Measurements from ENCODE around the gene SYNGR1. TPM values are rescaled to one million over a fixed set of nuclear protein-coding genes. Genes with fewer than 3 reads are reported as not detected.

Gene SYNGR1
- total RNA-seq, 4 donors from 2014 or later, result 13.3 to 35.5 (median 21.5) TPM

DNA sequence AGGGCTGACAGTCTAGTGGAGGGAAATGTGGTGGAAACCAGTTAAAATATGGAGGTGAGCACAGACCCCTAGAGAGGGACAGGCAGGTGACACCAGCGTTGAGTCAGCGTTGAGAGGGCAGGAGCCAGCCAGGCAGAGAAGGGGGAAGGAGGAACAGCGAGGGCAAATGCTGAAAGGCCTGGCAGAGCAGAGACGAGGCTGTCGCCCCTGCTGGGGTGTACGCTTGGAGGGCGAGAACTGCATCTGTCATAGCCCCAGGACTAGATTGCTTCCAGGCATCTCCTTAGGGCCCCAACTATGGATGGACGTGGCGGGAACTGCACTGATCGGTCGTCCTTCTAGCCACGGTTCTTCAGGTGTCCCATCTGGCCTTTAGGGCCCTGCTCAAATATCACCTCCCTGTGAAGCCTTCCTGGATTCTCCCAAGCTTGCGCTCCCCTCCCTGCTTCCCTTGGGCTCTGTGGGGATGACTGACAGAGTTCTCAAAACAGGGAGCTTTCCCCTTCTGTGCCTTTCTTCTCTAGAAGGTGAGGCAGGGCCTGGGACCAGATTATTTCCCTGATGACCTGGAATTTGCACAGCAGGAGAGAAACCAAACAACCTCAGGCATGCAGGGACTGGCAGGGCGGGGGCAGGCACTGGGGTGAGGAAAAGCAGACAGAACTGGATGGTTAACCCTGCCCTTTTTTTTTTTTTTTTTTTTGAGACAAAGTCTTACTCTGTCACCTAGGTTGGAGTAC lies 11.1 kb downstream of the SYNGR1 start:
- TF ChIP-seq POLR2A (IDR thresholded peaks at IDR 0.05), result no peak
- TF ChIP-seq, protein P1, sequence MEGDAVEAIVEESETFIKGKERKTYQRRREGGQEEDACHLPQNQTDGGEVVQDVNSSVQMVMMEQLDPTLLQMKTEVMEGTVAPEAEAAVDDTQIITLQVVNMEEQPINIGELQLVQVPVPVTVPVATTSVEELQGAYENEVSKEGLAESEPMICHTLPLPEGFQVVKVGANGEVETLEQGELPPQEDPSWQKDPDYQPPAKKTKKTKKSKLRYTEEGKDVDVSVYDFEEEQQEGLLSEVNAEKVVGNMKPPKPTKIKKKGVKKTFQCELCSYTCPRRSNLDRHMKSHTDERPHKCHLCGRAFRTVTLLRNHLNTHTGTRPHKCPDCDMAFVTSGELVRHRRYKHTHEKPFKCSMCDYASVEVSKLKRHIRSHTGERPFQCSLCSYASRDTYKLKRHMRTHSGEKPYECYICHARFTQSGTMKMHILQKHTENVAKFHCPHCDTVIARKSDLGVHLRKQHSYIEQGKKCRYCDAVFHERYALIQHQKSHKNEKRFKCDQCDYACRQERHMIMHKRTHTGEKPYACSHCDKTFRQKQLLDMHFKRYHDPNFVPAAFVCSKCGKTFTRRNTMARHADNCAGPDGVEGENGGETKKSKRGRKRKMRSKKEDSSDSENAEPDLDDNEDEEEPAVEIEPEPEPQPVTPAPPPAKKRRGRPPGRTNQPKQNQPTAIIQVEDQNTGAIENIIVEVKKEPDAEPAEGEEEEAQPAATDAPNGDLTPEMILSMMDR (IDR thresholded peaks at IDR 0.05), result no peak
- H3K9me3 ChIP-seq, result no peaks in the 10 kb centered on the region
- intact Hi-C loops (cut with DNase I), result no loop called here
- no peak overlapping the region for H3K4me3 ChIP-seq
- peaks cover 43 to 90% (median 43%) of the 10 kb centered on the region in 3 donors for H3K4me1 ChIP-seq
- DNase-seq, result no peak
- H3K36me3 ChIP-seq, result peaks cover 0 to 9% (median 5%) of the 10 kb centered on the region in 3 donors
- H3K27ac ChIP-seq, result peak overlapping the region; percentile 80 to 91 (median 88)
- 51 to 54% methylated on average over 10 to 14 of the region's 14 CpGs for WGBS, 2 donors
- no peaks in the 10 kb centered on the region for H3K27me3 ChIP-seq

DNA sequence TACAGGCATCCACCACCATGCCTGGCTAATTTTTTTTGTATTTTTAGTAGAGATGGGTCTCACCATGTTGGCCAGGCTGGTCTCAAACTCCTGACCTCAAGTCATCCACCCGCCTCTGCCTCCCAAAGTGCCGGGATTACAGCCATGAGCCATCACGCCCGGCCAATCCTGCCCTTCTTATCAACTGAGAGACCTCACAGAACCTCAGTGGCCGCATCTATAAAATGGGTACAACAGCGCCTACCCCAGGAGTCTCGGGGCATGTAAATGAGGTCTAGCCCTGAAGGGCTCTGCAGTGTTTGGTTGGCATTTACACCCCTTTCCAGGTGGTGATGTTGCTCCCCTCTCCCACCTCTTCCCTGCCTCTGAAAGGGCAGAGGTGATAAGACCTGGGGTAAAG lies 11.7 kb downstream of the SYNGR1 start:
- Histone ChIP-seq H3K27ac (peak overlapping the region in 3 of 4 donors; percentile 85 to 91 (median 91)), H3K9me3 (no peaks in the 10 kb centered on the region), H3K27me3 (no peaks in the 10 kb centered on the region), H3K4me1 (peaks cover 43 to 83% (median 43%) of the 10 kb centered on the region in 3 donors), H3K4me3 (no peak overlapping the region), H3K36me3 (peaks cover 0 to 10% (median 5%) of the 10 kb centered on the region in 3 donors)
- 70 to 89% methylated on average over 2 to 5 of the region's 7 CpGs for WGBS, 2 donors
- DNase-seq, result no peak
- intact Hi-C loops (cut with DNase I), result no loop called here
- no peak for TF ChIP-seq POLR2A (IDR thresholded peaks at IDR 0.05)

DNA sequence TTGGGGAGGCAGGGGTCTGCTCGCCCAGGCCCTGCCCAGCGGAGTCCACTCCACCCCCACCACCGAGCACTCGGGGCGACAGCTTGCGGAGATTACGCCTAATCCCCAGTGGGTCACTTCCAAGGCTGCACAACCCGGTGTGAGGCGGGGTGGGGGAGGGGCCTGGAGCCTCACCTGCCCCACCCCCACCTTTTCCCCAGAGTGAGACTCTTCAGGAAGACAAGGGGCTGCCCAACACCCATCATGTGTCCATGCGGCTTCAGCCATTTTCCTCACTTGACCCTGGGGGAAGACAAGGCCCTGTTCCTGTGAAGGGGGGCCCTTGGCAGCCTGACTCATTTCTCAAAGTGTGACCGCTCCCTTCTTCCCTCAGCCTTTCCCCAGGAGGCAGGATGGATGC lies 12.5 kb downstream of the SYNGR1 start:
- intact Hi-C loops (cut with DNase I), result no loop called here
- 82% methylated on average over 2 of the region's 11 CpGs; no CpG with 5 or more reads in 1 of the 2 donors for WGBS, 2 donors
- peaks cover 38 to 81% (median 48%) of the 10 kb centered on the region in 3 donors for H3K4me1 ChIP-seq
- H3K4me3 ChIP-seq, result no peak overlapping the region
- DNase-seq, result no peak
- H3K27me3 ChIP-seq, result no peaks in the 10 kb centered on the region
- H3K27ac ChIP-seq, result peak overlapping the region in 3 of 4 donors; percentile 33 to 91 (median 85)
- H3K36me3 ChIP-seq, result peaks cover 0 to 18% (median 5%) of the 10 kb centered on the region in 3 donors
- TF ChIP-seq, protein P1 (IDR thresholded peaks at IDR 0.05), result no peak
- no peak for TF ChIP-seq POLR2A (IDR thresholded peaks at IDR 0.05)
- no peaks in the 10 kb centered on the region for H3K9me3 ChIP-seq

DNA sequence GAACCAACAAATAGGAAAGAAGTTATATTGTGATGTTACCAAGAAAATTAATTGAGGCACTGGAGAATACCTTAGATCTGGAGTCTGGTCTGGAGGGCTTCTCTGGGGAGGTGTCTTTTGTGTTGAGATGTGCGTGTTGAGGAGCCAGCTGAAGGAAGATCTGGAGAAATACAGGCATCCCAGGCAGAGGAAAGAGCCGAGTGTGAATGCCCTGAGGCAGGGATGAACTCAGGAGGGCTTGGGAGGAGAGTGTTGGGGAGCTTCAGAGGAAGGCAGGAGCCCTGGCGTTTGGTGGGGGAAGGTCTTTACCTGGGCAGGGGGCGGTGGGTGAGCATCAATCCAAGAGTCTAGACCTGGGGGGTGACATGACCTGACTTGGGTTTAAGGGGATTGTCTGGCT lies 13.1 kb downstream of the SYNGR1 start:
- Histone ChIP-seq H3K36me3 (peaks cover 0 to 18% (median 5%) of the 10 kb centered on the region in 3 donors), H3K4me3 (no peak overlapping the region), H3K4me1 (peaks cover 38 to 77% (median 49%) of the 10 kb centered on the region in 3 donors), H3K27me3 (no peaks in the 10 kb centered on the region), H3K9me3 (no peaks in the 10 kb centered on the region), H3K27ac (peak overlapping the region in 2 of 4 donors; percentile 51 to 91)
- WGBS, 2 donors, result 72 to 84% methylated on average over 3 to 4 of the region's 4 CpGs
- intact Hi-C loops (cut with DNase I), result no loop called here
- TF ChIP-seq POLR2A (IDR thresholded peaks at IDR 0.05), result no peak
- TF ChIP-seq, protein P1 (IDR thresholded peaks at IDR 0.05), result no peak
- DNase-seq, result no peak

DNA sequence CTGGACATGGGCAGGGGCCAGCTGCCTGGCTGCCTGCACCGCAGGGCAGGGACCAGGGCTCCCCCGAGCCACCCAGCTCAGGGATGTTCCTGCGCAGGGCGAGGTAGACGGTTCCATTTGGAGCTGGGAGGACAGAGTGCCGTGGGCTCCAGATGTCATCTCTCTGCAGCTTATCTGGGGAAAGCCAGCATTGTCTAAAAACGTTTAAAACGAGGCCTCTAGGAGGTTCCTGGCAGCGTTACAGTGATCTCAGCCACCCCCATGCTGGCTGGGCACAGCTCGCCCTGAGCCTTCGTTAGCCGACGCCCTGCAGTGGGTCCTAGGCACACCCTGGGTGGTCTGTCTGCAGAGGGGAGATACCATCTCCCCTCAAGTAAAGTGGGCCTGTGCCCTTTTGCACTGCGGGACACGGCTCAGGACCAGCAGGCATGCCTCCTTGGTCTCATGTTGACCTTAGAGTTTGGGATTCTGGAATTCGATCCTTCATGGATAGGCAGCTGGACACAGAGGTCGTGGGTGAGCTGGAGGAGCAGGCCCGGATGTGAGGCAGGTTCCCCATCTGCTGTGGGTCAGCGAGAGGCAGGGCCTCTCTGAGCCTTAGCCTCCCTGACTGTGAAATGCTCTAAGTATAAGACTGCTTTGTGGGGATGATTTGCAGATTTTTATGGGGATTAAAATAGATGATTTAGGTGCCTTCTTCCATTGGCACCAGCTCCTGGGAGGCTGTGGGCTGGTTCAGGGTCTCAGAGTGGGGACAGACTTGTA lies 14.1 kb downstream of the SYNGR1 start:
- intact Hi-C loops (cut with DNase I), result no loop called here
- peaks cover 0 to 11% (median 1%) of the 10 kb centered on the region in 3 donors for H3K36me3 ChIP-seq
- peak overlapping the region; percentile 16 to 68 (median 44) for H3K27ac ChIP-seq
- peaks cover 38 to 77% (median 49%) of the 10 kb centered on the region in 3 donors for H3K4me1 ChIP-seq
- H3K27me3 ChIP-seq, result no peaks in the 10 kb centered on the region
- WGBS, 2 donors, result 32 to 53% methylated on average over 6 of the region's 19 CpGs
- H3K4me3 ChIP-seq, result no peak overlapping the region
- TF ChIP-seq POLR2A (IDR thresholded peaks at IDR 0.05), result no peak
- TF ChIP-seq, protein P1 (IDR thresholded peaks at IDR 0.05), result no peak
- DNase-seq, result no peak
- no peaks in the 10 kb centered on the region for H3K9me3 ChIP-seq

Measured in esophagus squamous epithelium (tissue), 5 donors.